WTC11 (cell line): ENCODE data around the gene TCF12. TPM values are rescaled to one million over a fixed set of nuclear protein-coding genes. Genes with fewer than 3 reads are reported as not detected.

Experiments used
- ATAC-seq: fragments of 200-7000 bp; cut with Tn5 transposase; 2 replicates; pipeline ENCODE4 v1.10.0; 2021; ENCODE audit warnings: mild to moderate bottlenecking, moderate library complexity
- CTCF ChIA-PET: fragments of 300-600 bp; sonication (Branson Sonifier 250); formaldehyde crosslinking; loops from one replicate; lab custom pipeline; 2021; ENCODE audit warnings: antibody characterized with exemption; lab: Charles Lee
- POLR2A ChIA-PET: fragments of 350-600 bp; sonication (Branson Sonifier 250); formaldehyde crosslinking; loops from one replicate; lab custom pipeline; 2021; ENCODE audit warnings: antibody characterized with exemption; lab: Charles Lee
- DNase-seq: peaks from one replicate; pipeline ENCODE4 v3.0.0; 2021; ENCODE audit warnings: low spot score
- H3K27ac Mint-ChIP-seq: 2 replicates; pipeline ENCODE4 v1.8.0; 2021; ENCODE audit warnings: mixed read lengths
- H3K27me3 Mint-ChIP-seq: 2 replicates; pipeline ENCODE4 v1.8.0; 2021; ENCODE audit warnings: low read depth, mild to moderate bottlenecking, moderate library complexity, mixed read lengths
- H3K36me3 Mint-ChIP-seq: 2 replicates; pipeline ENCODE4 v1.8.0; 2021; ENCODE audit warnings: mixed read lengths
- H3K4me1 Mint-ChIP-seq: 2 replicates; pipeline ENCODE4 v1.8.0; 2022; ENCODE audit warnings: mixed read lengths
- H3K4me3 Mint-ChIP-seq: 2 replicates; pipeline ENCODE4 v1.8.0; 2021; ENCODE audit warnings: mild to moderate bottlenecking, moderate library complexity, mixed read lengths
- H3K9me3 Mint-ChIP-seq: 2 replicates; pipeline ENCODE4 v1.8.0; 2021; ENCODE audit warnings: mixed read lengths
- ATF1 ChIP-seq: sonication (generic); formaldehyde crosslinking; IDR thresholded peaks from 2 replicates; pipeline ENCODE4 v1.8.1; 2023; ENCODE audit warnings: mild to moderate bottlenecking, moderate library complexity, missing genetic modification reagents
- ATF2 ChIP-seq: sonication (generic); formaldehyde crosslinking; IDR thresholded peaks from 2 replicates; pipeline ENCODE4 v1.8.1; 2022; ENCODE audit warnings: low read depth, missing genetic modification reagents, borderline replicate concordance
- CBFB ChIP-seq: sonication (generic); formaldehyde crosslinking; IDR thresholded peaks from 2 replicates; pipeline ENCODE4 v1.8.1; 2022; ENCODE audit warnings: mild to moderate bottlenecking, low read depth, missing genetic modification reagents
- CREM ChIP-seq: sonication (generic); formaldehyde crosslinking; IDR thresholded peaks from 2 replicates; pipeline ENCODE4 v1.8.1; 2022; ENCODE audit warnings: mild to moderate bottlenecking, missing genetic modification reagents, moderate library complexity
- E2F4 ChIP-seq: sonication (generic); formaldehyde crosslinking; IDR thresholded peaks from 2 replicates; pipeline ENCODE4 v1.8.1; 2022; ENCODE audit warnings: low read depth, mild to moderate bottlenecking, moderate library complexity, missing genetic modification reagents, borderline replicate concordance
- ELF4 ChIP-seq: sonication (generic); formaldehyde crosslinking; IDR thresholded peaks from 2 replicates; pipeline ENCODE4 v1.8.1; 2022; ENCODE audit warnings: low read depth, mild to moderate bottlenecking, moderate library complexity, missing genetic modification reagents
- GTF2I ChIP-seq: fragments of 250-450 bp; sonication (Bioruptor Pico); conservative IDR thresholded peaks from 2 replicates; pipeline ENCODE4 v1.4.0; 2021; ENCODE audit warnings: mild to moderate bottlenecking
- HMGXB4 ChIP-seq: sonication (generic); formaldehyde crosslinking; IDR thresholded peaks from 2 replicates; pipeline ENCODE4 v1.8.1; 2023; ENCODE audit warnings: mild to moderate bottlenecking, moderate library complexity, missing genetic modification reagents
- JUN ChIP-seq: sonication (generic); formaldehyde crosslinking; IDR thresholded peaks from 2 replicates; pipeline ENCODE4 v1.8.0; 2023; ENCODE audit warnings: mild to moderate bottlenecking, missing genetic modification reagents
- RORB ChIP-seq: fragments of 250-450 bp; sonication (Bioruptor Pico); IDR thresholded peaks from 2 replicates; pipeline ENCODE4 v1.9.0; 2021; ENCODE audit warnings: mild to moderate bottlenecking
- TEAD1 ChIP-seq: sonication (generic); formaldehyde crosslinking; IDR thresholded peaks from 2 replicates; pipeline ENCODE4 v1.8.0; 2022; ENCODE audit warnings: mild to moderate bottlenecking, missing genetic modification reagents
- USF1 ChIP-seq: sonication (generic); formaldehyde crosslinking; IDR thresholded peaks from 2 replicates; pipeline ENCODE4 v1.8.0; 2022; ENCODE audit warnings: mild to moderate bottlenecking, missing genetic modification reagents
- ZNF317 ChIP-seq: sonication (generic); formaldehyde crosslinking; IDR thresholded peaks from 2 replicates; pipeline ENCODE4 v1.8.1; 2023; ENCODE audit warnings: low read depth, mild to moderate bottlenecking, moderate library complexity, missing genetic modification reagents, borderline replicate concordance
- ZNF532 ChIP-seq: fragments of 250-450 bp; sonication (Bioruptor Pico); IDR thresholded peaks from 2 replicates; pipeline ENCODE4 v1.9.0; 2021; ENCODE audit warnings: mild to moderate bottlenecking, borderline replicate concordance
- ZNF671 ChIP-seq: fragments of 250-450 bp; sonication (Bioruptor Pico); IDR thresholded peaks from 2 replicates; pipeline ENCODE4 v1.8.0; 2021; ENCODE audit warnings: mild to moderate bottlenecking
- total RNA-seq: library from RNA; stranded (reverse); gene quantifications from 3 replicates; pipeline ENCODE4 v1.2.3, GENCODE V29; 2021

TCF12 gene
- total RNA-seq, 1 experiment from 2014 or later: 73.2 TPM

- TF ChIP-seq ELF4 (CRISPR knock-in tag) (no peak), CBFB (CRISPR knock-in tag) (no peak), USF1 (CRISPR knock-in tag) (no peak), ATF1 (CRISPR knock-in tag) (no peak), E2F4 (CRISPR knock-in tag) (no peak), RORB (no peak), ZNF671 (CRISPR knock-in tag) (no peak), ATF2 (CRISPR knock-in tag) (no peak), TEAD1 (CRISPR knock-in tag) (no peak), JUN (CRISPR knock-in tag) (no peak), HMGXB4 (CRISPR knock-in tag) (no peak)
These were observed 247.5 kb downstream of the TCF12 start (continued) for GRCh38 chr15:57165992-57166391.

- Mint-ChIP-seq H3K9me3 (no peaks in the 10 kb centered on the region), H3K36me3 (peaks cover 3% of the 10 kb centered on the region; the same call in 1 of the 2 replicates), H3K27ac (no peak overlapping the region), H3K4me1 (peaks cover 12% of the 10 kb centered on the region), H3K4me3 (no peak overlapping the region), H3K27me3 (no peaks in the 10 kb centered on the region)
- DNase-seq (no peak), ATAC-seq (no peak)
- POLR2A ChIA-PET: no interaction called here
- TF ChIP-seq ZNF532 (CRISPR knock-in tag) (no peak), CREM (CRISPR knock-in tag) (no peak), ZNF317 (CRISPR knock-in tag) (no peak), GTF2I (CRISPR knock-in tag) (no peak), HMGXB4 (CRISPR knock-in tag) (no peak)
- CTCF ChIA-PET: no interaction called here
These were observed 249.5 kb downstream of the TCF12 start for GRCh38 chr15:57167821-57168395.
